ENCODE data around the gene ADAM22. TPM values are rescaled to one million over a fixed set of nuclear protein-coding genes. Genes with fewer than 3 reads are reported as not detected.

Gene ADAM22
- total RNA-seq, 1 experiment from 2014 or later = 10.0 TPM

- no peak for ATAC-seq
- Histone ChIP-seq H3K9me3 (ENCODE audit: control insufficient read depth in 1 of 2, insufficient read depth in 1 of 2, low read depth in 1 of 2, low read length in 2 of 2) (no peaks in the 10 kb centered on the region), H3K27ac (ENCODE audit: low read depth, low read length) (no peak overlapping the region), H3K27me3 (ENCODE audit: insufficient read depth, low read length) (no peaks in the 10 kb centered on the region), H3K9ac (ENCODE audit: low read length) (no peak overlapping the region), H3K79me2 (ENCODE audit: insufficient read depth, low read length) (no peaks in the 10 kb centered on the region), H3K36me3 (ENCODE audit: control insufficient read depth in 1 of 2, insufficient read depth in 2 of 2, low read length in 2 of 2) (peaks cover 11 to 15% of the 10 kb centered on the region in 2 experiments; a peak in 2 of 4 replicates), H3K4me1 (ENCODE audit: control insufficient read depth in 1 of 2, insufficient read depth in 2 of 2, low read length in 2 of 2) (no peaks in the 10 kb centered on the region), H4K20me1 (ENCODE audit: insufficient read depth) (no peaks in the 10 kb centered on the region), H2AFZ (ENCODE audit: low read depth, low read length, poor library complexity, severe bottlenecking) (no peak overlapping the region), H3K4me2 (ENCODE audit: low read length) (no peak overlapping the region), H3K9me2 (ENCODE audit: insufficient read depth) (no peaks in the 10 kb centered on the region), H3K4me3 (replicated peaks in 1 of 2; ENCODE audit: low read depth in 1 of 2, low read length in 2 of 2) (no peak overlapping the region)
- BruUV-seq (replicated peaks) = no TSS peak
- no peak for DNase-seq (ENCODE audit: low read depth, low spot score)
- TF ChIP-seq ZFX (IDR thresholded peaks at IDR 0.05) (no peak), EGR1 (IDR thresholded peaks at IDR 0.05; ENCODE audit: low read depth) (no peak), TCF7L2 (IDR thresholded peaks at IDR 0.05; ENCODE audit: borderline replicate concordance, extremely low read depth, insufficient read depth, insufficient read length) (no peak), ELF1 (IDR thresholded peaks at IDR 0.05; ENCODE audit: borderline replicate concordance, low read depth) (no peak), EZH2 (IDR thresholded peaks at IDR 0.05) (no peak), CBX3 (IDR thresholded peaks at IDR 0.05; ENCODE audit: low read depth) (no peak), YY1 (IDR thresholded peaks at IDR 0.05; ENCODE audit: extremely low read depth, insufficient replicate concordance, low read depth, low read length) (no peak), REST (IDR thresholded peaks at IDR 0.05; ENCODE audit: low read depth) (no peak), JUND (IDR thresholded peaks at IDR 0.05) (no peak), SIN3A (IDR thresholded peaks at IDR 0.05; ENCODE audit: low read depth) (no peak), SP1 (IDR thresholded peaks at IDR 0.05; ENCODE audit: low read depth) (no peak), CEBPB (IDR thresholded peaks at IDR 0.05; ENCODE audit: low read depth) (no peak), POLR2A (IDR thresholded peaks at IDR 0.05; ENCODE audit: borderline replicate concordance, extremely low read depth, insufficient read depth, insufficient read length) (no peak), FOSL1 (IDR thresholded peaks at IDR 0.05; ENCODE audit: low read depth) (no peak), EZH2phosphoT487 (IDR thresholded peaks at IDR 0.05; ENCODE audit: borderline replicate concordance) (no peak)
- TF ChIP-seq, protein P1, sequence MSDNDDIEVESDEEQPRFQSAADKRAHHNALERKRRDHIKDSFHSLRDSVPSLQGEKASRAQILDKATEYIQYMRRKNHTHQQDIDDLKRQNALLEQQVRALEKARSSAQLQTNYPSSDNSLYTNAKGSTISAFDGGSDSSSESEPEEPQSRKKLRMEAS (IDR thresholded peaks at IDR 0.05) = no peak
- TF ChIP-seq, protein P2, sequence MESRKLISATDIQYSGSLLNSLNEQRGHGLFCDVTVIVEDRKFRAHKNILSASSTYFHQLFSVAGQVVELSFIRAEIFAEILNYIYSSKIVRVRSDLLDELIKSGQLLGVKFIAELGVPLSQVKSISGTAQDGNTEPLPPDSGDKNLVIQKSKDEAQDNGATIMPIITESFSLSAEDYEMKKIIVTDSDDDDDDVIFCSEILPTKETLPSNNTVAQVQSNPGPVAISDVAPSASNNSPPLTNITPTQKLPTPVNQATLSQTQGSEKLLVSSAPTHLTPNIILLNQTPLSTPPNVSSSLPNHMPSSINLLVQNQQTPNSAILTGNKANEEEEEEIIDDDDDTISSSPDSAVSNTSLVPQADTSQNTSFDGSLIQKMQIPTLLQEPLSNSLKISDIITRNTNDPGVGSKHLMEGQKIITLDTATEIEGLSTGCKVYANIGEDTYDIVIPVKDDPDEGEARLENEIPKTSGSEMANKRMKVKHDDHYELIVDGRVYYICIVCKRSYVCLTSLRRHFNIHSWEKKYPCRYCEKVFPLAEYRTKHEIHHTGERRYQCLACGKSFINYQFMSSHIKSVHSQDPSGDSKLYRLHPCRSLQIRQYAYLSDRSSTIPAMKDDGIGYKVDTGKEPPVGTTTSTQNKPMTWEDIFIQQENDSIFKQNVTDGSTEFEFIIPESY (IDR thresholded peaks at IDR 0.05; ENCODE audit: extremely low read depth, insufficient replicate concordance, low read length) = no peak
- RAD21 ChIA-PET (ENCODE audit: low non-redundant PET in 1 of 2, low total read pairs in 2 of 2, uncharacterized antibody in 2 of 2, unreplicated experiment in 2 of 2) = no interaction called here
- CTCF ChIA-PET = interaction anchor here (0.6 kb wide), 1 partner anchor 34 kb away, joined by 3 read pairs; no protein-coding TSS in a partner anchor
- POLR2A ChIA-PET = interaction anchor here (1.5 kb wide), 1 partner anchor 17 kb away, joined by 3 read pairs; no protein-coding TSS in a partner anchor
- intact Hi-C loops (cut with micrococcal nuclease) = no loop called here
These were observed 269.4 kb downstream of the ADAM22 start for GRCh38 chr7:88203401-88203800.
